Urinary bladder (tissue), 2 donors: Measurements from ENCODE around the gene PSMB8. TPM values are rescaled to one million over a fixed set of nuclear protein-coding genes. Genes with fewer than 3 reads are reported as not detected.

ENCODE experiments used
- polyA plus RNA-seq: library from polyadenylated mRNA; stranded (reverse); fragments of 200-250 nt; gene quantifications from one replicate; pipeline ENCODE4 v1.2.3, GENCODE V29; 2013
- total RNA-seq: library from RNA; depleted of rRNA; stranded (reverse); fragments of >200 nt; gene quantifications from one replicate; pipeline ENCODE4 v1.2.3, GENCODE V29; 2014
- donor health status: healthy.

The PSMB8 gene
- total and polyA plus RNA-seq, 2 donors: 24.9 to 82.0 TPM

Other genes with a start within 250 kb of the PSMB8 start
- 16.0 TPM for gene HLA-DQA1, start 206.6 kb downstream of the PSMB8 start, total RNA-seq
- 41.8 TPM for gene HLA-DQA1, start 206.6 kb downstream of the PSMB8 start, polyA plus RNA-seq
- gene HLA-DQB1, start 177.4 kb downstream of the PSMB8 start, total RNA-seq: 4.0 TPM
- gene HLA-DQB1, start 177.4 kb downstream of the PSMB8 start, polyA plus RNA-seq: 36.1 TPM
- 0.95 TPM for gene HLA-DQA2, start 102.7 kb downstream of the PSMB8 start, total RNA-seq
- gene HLA-DQA2, start 102.7 kb downstream of the PSMB8 start, polyA plus RNA-seq: not detected
- 0.21 TPM for gene HLA-DQB2, start 80.5 kb downstream of the PSMB8 start, total RNA-seq
- gene HLA-DQB2, start 80.5 kb downstream of the PSMB8 start, polyA plus RNA-seq: 0.10 TPM
- 0.42 TPM for gene HLA-DOB, start 27.0 kb downstream of the PSMB8 start, total RNA-seq
- gene HLA-DOB, start 27.0 kb downstream of the PSMB8 start, polyA plus RNA-seq: 0.90 TPM
- 14.0 TPM for gene TAP2, start 5.3 kb downstream of the PSMB8 start, total RNA-seq
- 18.5 TPM for gene TAP2, start 5.3 kb downstream of the PSMB8 start, polyA plus RNA-seq
- 16.7 TPM for gene TAP1, start 9.7 kb upstream of the PSMB8 start, total RNA-seq
- 49.8 TPM for gene TAP1, start 9.7 kb upstream of the PSMB8 start, polyA plus RNA-seq
- 6.7 TPM for gene PSMB9, start 10.1 kb upstream of the PSMB8 start, total RNA-seq
- 53.0 TPM for gene PSMB9, start 10.1 kb upstream of the PSMB8 start, polyA plus RNA-seq
- gene HLA-DMB, start 97.0 kb upstream of the PSMB8 start, total RNA-seq: 8.9 TPM
- gene HLA-DMB, start 97.0 kb upstream of the PSMB8 start, polyA plus RNA-seq: 16.4 TPM
- gene HLA-DMA, start 109.0 kb upstream of the PSMB8 start, total RNA-seq: 8.9 TPM
- 30.4 TPM for gene HLA-DMA, start 109.0 kb upstream of the PSMB8 start, polyA plus RNA-seq
- gene BRD2, start 124.5 kb upstream of the PSMB8 start, total RNA-seq: 79.0 TPM
- gene BRD2, start 124.5 kb upstream of the PSMB8 start, polyA plus RNA-seq: 138 TPM
- gene HLA-DOA, start 165.5 kb upstream of the PSMB8 start, total RNA-seq: 2.7 TPM
- 5.7 TPM for gene HLA-DOA, start 165.5 kb upstream of the PSMB8 start, polyA plus RNA-seq
- 25.4 TPM for gene HLA-DPA1, start 229.6 kb upstream of the PSMB8 start, total RNA-seq
- gene HLA-DPA1, start 229.6 kb upstream of the PSMB8 start, polyA plus RNA-seq: 51.6 TPM
- gene HLA-DPB1, start 231.9 kb upstream of the PSMB8 start, total RNA-seq: 16.4 TPM
- 74.7 TPM for gene HLA-DPB1, start 231.9 kb upstream of the PSMB8 start, polyA plus RNA-seq